HG03066 (cell line): ENCODE results near the gene DLG2.

Experiments used
- ATAC-seq: cut with Tn5 transposase; IDR thresholded peaks from one replicate; pipeline ENCODE4 v1.9.1; 2021; ENCODE audit warnings: low read depth; ENCODE audit not compliant: unreplicated experiment

The DLG2 gene

DNA sequence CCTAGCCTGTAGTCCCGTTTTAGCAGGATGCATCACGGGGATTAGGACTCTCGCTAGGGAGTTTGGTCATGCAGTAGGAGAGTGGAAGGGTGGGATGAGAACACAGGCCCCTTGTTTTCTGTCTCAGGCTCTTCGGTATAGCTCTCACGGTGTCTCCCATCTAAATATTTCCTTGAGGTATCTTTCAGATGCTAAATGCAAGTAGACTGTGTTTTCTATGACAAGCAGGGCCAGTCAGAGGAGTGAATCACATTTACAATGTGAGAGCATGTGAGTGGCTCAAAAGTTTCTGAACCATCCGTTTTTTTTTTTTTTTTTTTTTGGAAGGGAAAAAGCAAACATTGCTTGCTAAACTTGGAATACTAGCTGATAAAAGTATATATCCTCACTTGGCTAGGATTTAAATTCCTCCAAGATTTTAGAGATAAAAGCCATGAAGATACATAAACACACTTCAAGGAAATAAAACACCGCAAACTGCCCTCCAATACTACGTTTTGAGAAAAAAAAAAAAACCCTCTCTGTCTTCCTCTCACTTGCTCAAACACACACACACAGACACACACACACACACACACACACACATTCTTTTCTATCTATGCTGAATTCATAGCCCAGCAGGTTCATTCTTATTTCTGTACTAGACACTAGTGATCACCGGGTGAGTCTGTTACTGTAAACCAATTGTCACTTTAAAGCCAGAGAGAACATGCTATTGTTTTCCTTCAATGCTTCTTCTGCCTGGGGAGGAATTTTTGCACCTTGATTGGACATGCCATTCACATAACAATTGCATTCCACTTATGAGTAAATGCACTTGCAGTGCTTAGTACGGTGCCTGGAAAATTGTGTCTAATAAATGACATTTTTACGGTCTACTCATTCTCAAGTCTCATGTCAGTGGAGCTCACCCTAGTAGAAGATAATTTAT is 2116.3 kb downstream of the DLG2 start:
- no peak for ATAC-seq

- no peak for ATAC-seq
Measured at GRCh38 chr11:83508804-83509203, 2118.3 kb downstream of the DLG2 start.

- ATAC-seq, result no peak
Measured at GRCh38 chr11:83502041-83502440, 2125.1 kb downstream of the DLG2 start.

GRCh38 chr11:83493917-83494316 is 2133.2 kb downstream of the DLG2 start:
- ATAC-seq, result no peak

DNA sequence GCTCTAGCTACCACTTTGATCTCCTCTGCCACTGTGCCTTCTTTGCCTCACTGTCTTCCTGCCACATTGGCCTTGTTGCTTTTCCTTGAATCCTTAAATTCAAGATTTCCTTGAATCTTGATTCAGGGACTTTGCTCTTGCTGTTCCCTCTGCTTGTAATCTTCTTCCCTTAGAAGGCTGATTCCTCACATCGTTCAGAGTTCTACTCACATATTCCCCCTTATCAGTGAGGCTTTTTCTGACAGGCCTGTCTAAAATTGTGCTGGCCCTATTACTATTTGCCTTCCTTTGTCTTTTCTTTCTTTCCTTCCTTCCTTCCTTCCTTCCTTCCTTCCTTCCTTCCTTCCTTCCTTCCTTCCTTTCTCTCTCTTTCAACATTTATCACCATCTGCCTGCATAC is 2134.1 kb downstream of the DLG2 start:
- no peak for ATAC-seq

GRCh38 chr11:83483808-83484207 is 2143.3 kb downstream of the DLG2 start:
- ATAC-seq, result no peak

GRCh38 chr11:83480811-83481210 is 2146.3 kb downstream of the DLG2 start:
- no peak for ATAC-seq

GRCh38 chr11:83480251-83480650 is 2146.9 kb downstream of the DLG2 start:
- no peak for ATAC-seq

- no peak for ATAC-seq
Measured at GRCh38 chr11:83477772-83478171, 2149.4 kb downstream of the DLG2 start.

DNA sequence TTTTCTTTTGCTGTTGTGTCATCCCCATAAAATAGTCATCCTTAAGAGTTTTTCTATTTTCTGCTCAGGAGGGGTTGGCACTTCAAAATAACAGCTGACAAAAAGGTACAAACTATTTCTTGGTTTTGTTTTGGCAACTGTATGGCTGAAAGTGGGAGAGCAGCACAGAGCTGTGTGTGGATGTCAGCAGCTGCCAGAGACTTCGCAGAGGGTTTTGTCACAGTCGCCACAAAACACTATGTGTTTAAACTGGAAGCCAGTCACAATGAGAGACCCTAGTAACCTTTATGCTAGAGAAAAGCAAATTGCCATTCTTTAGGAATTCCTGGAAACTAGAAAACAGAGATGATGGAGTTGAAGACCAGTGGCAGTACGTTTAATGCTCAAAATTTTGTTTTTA is 2151.4 kb downstream of the DLG2 start:
- no peak for ATAC-seq

- no peak for ATAC-seq
Measured at GRCh38 chr11:83473743-83474142, 2153.4 kb downstream of the DLG2 start.

GRCh38 chr11:83472806-83473205 is 2154.3 kb downstream of the DLG2 start:
- no peak for ATAC-seq

DNA sequence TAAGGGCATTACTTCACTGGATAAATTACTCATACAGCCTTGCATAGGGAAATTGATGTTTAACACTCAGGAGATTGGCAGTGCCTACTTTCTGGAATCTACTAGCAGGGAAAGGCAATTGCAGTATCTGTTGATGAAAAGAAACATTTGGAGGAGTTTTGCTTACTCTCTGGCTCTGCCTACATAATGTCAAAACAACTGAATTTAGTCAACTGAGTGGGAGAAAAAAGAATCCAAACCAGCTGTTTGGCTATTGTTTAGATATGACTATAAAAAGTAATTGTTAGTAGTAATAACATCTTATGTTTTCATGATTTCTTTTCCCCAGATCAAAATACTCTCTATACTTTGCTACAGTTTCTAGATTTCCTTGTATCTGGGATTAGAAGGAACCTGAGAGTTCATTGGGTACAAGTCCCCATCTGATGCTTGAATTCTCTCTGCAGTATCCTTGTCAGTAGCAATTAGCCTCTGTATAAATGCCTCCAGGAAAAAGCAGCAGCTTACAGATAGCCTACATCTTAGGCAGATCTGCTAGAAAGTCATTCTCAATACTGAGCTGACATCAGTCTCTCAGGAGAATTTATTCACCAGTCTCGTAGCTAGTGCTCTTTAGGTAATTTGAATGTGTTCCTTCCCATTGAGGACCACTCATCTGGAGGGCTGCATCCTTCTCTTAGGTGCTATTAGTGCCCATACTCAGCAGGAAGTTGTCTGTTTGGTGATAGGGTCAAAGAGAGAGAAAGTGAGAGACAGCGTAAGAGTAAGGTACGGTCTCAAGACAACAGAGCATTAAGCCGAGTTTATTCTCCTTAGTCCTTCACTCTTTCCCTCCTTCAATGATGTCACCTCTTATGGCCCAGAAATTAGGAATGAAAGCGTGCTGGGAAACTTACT is 2155.1 kb downstream of the DLG2 start:
- ATAC-seq, result no peak

- no peak for ATAC-seq
Measured at GRCh38 chr11:83467837-83468236, 2159.3 kb downstream of the DLG2 start.

DNA sequence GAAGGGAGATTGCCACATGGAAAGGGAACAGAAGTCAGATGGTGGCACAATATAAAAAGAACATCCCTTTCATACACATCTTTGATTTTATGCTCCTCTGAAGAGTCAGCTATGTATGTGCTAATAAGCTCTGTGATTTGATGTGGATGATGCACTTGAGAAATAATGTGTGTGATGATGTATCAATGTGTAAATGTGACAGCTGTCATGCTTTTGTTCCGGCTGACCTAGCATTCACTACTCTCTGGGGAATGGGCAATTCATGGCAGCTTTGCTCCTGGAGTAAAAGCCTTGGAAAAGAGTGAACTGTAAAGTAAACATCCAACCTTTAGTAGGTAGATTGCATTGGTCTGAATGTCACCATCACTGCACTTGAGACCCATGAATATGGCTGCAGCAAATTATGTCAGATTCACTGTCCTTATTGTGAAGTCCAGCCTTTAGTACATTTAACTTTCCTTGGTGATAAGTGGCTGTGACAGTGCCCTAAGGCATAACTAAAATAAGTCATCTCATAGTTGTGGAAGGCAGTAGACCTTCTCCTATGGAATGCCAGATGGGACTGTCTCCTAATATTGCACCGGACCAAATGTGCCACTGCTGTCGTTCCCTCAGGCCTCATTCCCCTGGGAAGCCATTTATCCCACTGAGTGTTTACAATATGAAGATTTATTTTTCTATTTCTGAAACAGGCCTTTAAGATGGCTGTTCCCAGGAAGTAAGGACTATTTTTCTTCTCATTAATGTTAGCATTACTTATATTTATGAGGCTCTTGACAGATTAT is 2162.8 kb downstream of the DLG2 start:
- ATAC-seq, result no peak

DNA sequence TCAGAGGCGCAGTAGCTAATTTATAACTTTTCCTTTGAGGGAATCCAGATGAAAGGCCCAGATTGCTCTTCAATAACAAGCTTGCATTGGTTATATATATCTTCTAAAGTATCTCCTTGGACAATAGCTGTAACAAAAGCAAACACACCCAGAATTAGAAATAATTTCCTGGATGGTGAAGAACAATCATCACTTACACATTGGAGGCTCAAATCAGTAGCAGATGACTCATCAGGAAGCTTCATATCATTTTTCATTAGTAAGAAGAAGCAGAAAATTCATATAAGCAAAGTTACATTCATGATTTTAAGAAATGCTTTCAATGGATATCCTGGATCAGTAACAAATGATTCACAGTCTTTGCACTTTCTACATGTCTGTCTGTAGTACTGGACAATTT is 2167.3 kb downstream of the DLG2 start:
- ATAC-seq, result no peak

- ATAC-seq, result no peak
Measured at GRCh38 chr11:83456566-83456965, 2170.6 kb downstream of the DLG2 start.

DNA sequence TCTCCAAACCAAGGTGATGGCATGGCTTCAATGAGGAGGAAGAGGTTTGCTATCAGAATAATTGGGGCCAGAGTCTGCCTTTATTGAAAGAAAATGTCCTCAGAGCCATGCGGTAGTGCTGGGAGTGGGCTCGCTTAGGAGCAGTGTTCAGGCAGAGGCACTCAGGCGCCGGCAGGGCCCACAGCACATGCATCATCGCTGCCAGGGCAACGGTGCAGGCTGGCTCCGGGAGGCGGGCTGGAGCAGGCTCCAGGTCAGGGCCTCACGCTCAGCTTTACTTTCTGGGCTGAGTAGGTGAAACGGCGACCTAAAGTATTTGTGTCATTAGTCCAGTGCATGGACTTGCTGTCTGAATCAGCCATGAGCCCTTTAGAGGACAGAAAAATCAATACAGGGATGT is 2171.1 kb downstream of the DLG2 start:
- ATAC-seq, result no peak

DNA sequence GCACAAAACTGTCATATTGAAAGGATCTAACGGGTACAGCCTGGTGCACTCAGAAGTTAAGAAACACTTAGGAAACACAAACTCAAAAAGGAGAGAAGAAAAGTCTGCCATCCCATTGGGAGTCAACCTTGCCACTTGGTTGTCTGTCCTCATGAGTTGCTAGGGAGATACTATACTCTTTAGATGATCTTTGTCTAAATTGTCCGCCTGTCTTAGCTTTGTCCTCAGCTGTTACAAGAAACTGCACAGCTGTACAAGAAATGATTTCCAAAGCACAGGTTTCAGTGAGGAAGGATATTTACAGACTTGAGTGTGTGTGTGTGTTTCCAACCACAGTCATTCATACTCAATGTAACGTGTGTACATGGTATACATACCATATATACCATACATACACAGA is 2171.8 kb downstream of the DLG2 start:
- ATAC-seq, result no peak

DNA sequence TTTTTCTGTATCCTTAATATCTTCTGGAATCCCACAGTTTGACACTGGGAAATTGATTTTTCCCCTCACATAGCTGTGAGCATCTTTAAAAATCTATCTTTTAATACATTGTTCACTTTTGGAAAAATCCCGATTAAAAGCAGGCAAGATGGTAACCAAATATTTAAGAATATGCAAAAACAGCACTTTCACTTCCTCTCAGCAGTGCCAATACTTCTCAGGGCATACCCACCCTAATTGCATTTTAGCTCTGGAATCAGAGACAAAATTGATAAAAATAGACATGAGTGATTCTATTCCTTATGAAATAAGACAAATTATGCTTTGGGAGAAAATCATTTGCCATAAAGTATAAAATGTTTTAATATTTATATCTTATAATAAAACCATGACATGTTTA is 2172.5 kb downstream of the DLG2 start:
- ATAC-seq, result no peak
